ENCODE measurements around the gene SCAMP5.

DNA sequence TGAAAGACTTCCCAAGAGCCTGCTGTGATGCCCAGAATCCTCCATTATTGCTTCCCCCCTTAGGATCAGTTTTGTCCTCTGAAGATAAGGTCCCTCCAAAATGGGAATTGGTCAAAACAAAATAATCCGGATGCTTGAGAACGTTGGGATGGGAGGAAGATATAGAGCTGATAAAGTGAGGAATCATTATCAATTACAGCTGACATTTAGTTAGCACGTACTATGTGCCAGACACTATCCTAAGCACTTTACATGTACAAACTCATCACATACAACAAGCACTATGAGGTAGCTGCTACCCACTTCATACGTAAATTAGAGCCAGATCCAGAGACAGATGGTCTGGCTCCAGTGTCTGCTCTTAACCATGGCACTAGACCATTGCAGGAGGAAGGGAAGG, 32.1 kb upstream of the SCAMP5 start:
- TF ChIP-seq GABPB1 (CRISPR knock-in tag; IDR thresholded peaks at IDR 0.05), result no peak
- no peak for TF ChIP-seq MXI1 (IDR thresholded peaks at IDR 0.05; ENCODE audit: borderline replicate concordance, low read depth, low read length)
- TF ChIP-seq TCF7L2 (IDR thresholded peaks at IDR 0.05; ENCODE audit: low read depth, low read length), result no peak
- no peak for TF ChIP-seq RBAK (CRISPR knock-in tag; IDR thresholded peaks at IDR 0.05)
- TF ChIP-seq, protein P1, sequence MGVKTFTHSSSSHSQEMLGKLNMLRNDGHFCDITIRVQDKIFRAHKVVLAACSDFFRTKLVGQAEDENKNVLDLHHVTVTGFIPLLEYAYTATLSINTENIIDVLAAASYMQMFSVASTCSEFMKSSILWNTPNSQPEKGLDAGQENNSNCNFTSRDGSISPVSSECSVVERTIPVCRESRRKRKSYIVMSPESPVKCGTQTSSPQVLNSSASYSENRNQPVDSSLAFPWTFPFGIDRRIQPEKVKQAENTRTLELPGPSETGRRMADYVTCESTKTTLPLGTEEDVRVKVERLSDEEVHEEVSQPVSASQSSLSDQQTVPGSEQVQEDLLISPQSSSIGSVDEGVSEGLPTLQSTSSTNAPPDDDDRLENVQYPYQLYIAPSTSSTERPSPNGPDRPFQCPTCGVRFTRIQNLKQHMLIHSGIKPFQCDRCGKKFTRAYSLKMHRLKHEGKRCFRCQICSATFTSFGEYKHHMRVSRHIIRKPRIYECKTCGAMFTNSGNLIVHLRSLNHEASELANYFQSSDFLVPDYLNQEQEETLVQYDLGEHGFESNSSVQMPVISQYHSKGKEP (CRISPR knock-in tag; IDR thresholded peaks at IDR 0.05), result no peak
- TF ChIP-seq, protein P2, sequence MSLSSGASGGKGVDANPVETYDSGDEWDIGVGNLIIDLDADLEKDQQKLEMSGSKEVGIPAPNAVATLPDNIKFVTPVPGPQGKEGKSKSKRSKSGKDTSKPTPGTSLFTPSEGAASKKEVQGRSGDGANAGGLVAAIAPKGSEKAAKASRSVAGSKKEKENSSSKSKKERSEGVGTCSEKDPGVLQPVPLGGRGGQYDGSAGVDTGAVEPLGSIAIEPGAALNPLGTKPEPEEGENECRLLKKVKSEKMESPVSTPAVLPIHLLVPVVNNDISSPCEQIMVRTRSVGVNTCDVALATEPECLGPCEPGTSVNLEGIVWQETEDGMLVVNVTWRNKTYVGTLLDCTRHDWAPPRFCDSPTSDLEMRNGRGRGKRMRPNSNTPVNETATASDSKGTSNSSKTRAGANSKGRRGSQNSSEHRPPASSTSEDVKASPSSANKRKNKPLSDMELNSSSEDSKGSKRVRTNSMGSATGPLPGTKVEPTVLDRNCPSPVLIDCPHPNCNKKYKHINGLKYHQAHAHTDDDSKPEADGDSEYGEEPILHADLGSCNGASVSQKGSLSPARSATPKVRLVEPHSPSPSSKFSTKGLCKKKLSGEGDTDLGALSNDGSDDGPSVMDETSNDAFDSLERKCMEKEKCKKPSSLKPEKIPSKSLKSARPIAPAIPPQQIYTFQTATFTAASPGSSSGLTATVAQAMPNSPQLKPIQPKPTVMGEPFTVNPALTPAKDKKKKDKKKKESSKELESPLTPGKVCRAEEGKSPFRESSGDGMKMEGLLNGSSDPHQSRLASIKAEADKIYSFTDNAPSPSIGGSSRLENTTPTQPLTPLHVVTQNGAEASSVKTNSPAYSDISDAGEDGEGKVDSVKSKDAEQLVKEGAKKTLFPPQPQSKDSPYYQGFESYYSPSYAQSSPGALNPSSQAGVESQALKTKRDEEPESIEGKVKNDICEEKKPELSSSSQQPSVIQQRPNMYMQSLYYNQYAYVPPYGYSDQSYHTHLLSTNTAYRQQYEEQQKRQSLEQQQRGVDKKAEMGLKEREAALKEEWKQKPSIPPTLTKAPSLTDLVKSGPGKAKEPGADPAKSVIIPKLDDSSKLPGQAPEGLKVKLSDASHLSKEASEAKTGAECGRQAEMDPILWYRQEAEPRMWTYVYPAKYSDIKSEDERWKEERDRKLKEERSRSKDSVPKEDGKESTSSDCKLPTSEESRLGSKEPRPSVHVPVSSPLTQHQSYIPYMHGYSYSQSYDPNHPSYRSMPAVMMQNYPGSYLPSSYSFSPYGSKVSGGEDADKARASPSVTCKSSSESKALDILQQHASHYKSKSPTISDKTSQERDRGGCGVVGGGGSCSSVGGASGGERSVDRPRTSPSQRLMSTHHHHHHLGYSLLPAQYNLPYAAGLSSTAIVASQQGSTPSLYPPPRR (CRISPR knock-in tag; IDR thresholded peaks at IDR 0.05; ENCODE audit: borderline replicate concordance), result no peak
- TF ChIP-seq TBL1XR1 (IDR thresholded peaks at IDR 0.05; ENCODE audit: borderline replicate concordance, low read length, partially characterized antibody), result no peak
- TF ChIP-seq ZNF512 (CRISPR knock-in tag; IDR thresholded peaks at IDR 0.05), result no peak
- TF ChIP-seq POLR2A (IDR thresholded peaks at IDR 0.05; ENCODE audit: insufficient read depth in 1 of 2, low read depth in 2 of 2, low read length in 2 of 2), result no peak
- TF ChIP-seq, protein P3, sequence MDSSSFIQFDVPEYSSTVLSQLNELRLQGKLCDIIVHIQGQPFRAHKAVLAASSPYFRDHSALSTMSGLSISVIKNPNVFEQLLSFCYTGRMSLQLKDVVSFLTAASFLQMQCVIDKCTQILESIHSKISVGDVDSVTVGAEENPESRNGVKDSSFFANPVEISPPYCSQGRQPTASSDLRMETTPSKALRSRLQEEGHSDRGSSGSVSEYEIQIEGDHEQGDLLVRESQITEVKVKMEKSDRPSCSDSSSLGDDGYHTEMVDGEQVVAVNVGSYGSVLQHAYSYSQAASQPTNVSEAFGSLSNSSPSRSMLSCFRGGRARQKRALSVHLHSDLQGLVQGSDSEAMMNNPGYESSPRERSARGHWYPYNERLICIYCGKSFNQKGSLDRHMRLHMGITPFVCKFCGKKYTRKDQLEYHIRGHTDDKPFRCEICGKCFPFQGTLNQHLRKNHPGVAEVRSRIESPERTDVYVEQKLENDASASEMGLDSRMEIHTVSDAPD (CRISPR knock-in tag; IDR thresholded peaks at IDR 0.05), result no peak
- no peak for TF ChIP-seq NR2F6 (IDR thresholded peaks at IDR 0.05)
- TF ChIP-seq NR2F6 (CRISPR knock-in tag; IDR thresholded peaks at IDR 0.05), result no peak
- no peak for TF ChIP-seq HNF1A (IDR thresholded peaks at IDR 0.05; ENCODE audit: low read depth)
- TF ChIP-seq HNF1A (CRISPR knock-in tag; IDR thresholded peaks at IDR 0.05; ENCODE audit: borderline replicate concordance), result no peak
- no peak for TF ChIP-seq POLR2AphosphoS2 (IDR thresholded peaks at IDR 0.05; ENCODE audit: low read depth, low read length)
- TF ChIP-seq CTCF (CRISPR knock-in tag; IDR thresholded peaks at IDR 0.05), result no peak

Data from HepG2 (cell line).